Measurements from ENCODE around the gene B3GNT9.
"Not testable (repeated sequence)": the region's sequence is repeated elsewhere in the genome, so short reads cannot be mapped to it uniquely, and the experiment has no call there.

The B3GNT9 gene

DNA sequence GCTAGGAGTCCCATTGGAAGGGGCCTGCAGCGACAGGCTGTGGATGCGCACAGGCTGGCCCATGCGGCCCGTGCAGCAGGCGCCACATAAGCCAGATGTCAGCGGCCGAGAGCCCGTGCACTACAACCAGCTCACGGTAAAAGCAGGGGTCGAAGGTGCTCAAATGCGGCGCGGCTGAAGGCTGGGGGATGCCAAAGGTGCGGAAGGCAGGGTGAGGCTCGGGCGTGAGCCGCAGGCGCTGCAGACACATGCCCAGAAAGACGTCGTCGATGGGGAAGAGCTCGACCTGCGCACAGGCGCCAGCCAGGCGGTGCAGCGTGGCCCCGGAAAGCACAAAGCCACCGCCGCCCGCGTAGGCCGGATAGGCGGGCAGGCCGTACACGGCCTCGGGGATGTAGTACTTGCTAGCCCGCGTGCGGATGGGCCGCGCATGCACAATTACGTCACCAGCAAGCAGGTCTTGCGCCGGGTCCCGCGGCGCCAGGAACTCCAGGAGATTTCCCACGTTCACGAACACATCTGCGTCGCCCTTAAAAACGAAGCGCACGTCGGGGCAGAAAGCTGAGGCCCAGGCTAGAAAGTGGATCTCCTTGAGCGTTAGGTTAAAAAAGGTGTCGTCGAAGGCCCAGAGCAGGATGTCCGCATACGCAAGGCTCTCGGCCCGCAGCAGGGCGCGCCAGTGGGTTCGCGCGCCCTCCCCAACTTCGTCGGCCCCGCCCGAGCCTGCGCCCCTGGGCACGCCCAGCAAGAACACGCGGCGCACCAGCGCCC lies 1.3 kb downstream of the B3GNT9 start:
- no peak for DNase-seq

DNA sequence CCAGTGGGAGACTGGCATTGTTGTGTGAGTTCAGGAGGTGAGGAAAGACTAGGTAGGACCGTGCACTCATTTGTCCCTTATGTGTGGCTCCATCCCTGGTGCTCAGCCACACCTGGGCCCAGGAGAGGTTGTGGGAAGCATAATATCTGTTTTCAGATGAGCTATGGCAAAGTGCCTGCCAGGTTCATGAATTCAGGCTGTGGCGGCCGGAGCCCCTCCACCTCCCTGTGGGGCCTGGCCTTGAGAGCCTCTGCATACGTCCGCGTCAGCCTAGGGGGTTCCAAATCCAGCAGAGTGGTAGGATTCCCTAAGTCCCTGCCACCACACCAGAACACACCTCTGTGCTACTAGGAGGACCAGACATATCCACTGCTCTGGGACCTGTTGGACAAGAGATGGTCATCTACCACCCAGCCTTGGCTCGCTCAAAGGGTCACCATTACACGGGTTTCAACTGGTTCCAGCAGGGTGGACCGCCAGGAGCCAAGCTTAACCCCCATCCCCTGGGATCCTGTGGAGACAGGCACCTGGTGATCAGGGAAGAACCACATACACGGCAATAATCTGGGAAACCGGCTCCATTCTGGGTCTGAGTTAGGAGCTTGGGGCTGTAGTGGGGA lies 2.0 kb downstream of the B3GNT9 start:
- DNase-seq = no peak

DNA sequence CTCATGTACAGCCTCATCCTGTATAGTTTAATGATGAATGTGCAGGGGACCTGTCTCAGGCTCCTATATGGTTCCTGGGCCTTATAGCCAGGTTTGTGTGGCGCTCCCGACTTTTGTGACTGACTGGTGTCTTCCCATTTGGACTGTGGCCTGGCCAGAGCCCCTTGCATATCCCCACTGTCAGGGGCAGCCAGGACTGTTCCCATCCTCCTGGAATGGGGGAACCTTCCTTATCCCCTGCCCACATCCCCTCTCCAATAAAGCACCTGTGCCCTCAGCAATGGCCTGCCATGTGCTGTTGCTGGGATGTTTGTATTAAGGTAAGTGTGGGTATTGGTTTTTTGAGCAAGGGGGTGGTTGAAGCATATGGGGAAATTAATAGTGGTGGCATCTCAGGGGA lies 2.6 kb downstream of the B3GNT9 start:
- DNase-seq = no peak

DNA sequence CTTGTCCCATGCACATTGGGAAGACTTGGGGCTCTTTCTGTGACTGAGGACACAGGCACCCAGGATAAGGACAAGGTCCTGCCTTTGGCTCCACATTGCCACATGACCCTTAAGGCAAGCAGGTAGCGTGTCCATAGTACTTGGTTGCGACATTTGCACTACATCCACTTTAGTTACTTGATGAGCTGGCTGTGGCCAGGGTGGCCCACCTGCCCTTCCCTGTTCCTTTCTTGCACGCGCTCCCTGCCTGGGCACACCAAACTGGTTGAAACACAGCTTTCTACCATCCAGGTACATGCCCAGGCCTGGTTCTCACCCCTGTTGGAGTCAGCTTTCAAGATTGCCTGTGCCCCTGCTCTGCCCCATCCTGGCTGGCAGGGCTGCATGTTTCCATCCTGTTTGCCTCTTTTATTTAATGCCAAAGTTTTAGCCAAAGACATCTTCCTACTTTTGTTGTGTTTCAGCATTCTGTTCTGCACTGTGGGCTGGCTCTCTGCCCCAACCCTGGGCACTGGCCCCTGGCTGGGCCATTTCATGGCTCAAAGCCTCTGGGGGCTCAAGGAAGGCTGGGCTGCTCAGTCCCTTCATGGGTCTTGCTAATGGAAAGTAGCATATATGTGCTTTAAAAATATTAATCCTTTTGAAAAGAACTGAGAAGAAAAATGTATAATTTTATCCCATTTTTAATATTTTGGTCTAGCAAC lies 3.2 kb downstream of the B3GNT9 start:
- DNase-seq = no peak

DNA sequence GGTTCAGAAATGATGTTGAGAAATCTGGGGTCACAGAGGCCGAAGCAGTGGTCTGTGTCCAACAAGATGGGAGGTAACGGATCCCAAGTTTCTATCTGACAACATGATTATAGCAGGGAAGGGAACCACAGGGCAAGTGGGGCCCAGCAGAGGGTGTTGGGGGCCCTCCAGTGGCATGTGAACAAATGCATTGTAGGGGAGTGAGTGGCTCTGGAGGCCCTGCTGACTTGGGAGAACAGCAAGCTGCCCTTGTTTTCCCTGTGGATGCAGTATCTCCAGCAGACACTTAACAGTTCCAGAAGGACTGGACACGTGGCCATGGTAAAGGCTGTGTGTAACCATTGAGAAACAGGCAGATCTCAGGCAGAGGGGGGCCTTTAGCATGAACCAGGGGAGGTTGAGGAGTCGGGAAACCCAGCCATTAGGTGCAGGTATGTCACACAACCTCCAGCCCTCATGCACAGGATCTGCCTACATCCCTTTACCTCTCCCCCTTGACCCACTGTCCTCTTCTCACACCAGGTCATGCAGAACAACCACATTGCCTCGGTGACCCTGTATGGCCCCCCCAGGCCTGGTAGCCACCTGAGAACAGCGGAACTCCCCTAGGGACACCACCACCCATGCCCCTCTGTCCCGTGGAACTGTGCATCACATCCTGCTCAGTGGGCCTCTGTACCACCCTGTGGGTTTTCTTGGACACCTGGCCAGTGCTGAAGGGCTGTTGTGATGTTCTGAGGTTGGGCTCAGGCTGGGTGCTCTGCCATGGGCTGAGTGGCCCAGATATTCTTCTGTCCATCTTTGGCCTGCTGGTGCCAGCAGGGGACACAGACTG lies 4.1 kb downstream of the B3GNT9 start:
- no peak for DNase-seq

DNA sequence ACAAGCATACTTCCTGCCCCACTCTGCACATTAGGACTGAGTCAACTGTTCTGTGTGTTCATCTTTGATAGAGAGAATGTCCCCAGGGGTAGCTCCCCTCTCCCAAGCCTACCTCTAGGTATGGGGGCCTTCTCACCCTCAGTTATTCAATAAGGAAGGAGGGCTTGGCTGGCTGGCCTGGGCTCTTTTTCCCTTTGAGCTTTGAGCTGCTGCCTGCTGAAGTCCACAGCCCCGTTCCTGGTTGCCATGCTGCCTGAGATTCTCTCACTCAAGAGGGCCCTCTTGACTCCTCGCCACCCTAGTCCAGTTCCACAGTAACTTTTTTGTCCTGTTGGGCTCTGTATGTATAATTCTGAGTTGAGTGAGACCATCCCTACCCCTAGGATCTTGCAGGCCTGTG lies 5.1 kb downstream of the B3GNT9 start:
- DNase-seq = no peak

DNA sequence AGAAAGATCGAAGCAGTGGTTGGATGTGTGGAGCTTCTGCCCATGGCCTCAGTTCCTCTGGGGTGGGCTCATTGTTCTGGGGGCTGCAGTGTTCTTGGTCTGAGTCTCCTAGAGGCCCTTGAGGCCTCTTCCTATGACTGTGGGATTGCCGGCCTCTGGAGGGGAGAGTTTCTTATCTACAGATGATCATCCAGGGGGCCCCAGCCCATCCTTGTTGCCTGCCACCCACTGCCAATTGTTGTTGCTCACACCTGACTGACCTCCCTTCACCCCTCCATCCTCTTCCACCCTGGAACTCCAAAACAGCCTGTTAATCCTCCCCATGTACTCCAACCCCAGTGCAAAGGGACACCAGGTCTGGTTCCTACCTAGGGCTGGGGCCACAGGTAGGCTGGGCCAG lies 5.9 kb downstream of the B3GNT9 start:
- no peak for DNase-seq

DNA sequence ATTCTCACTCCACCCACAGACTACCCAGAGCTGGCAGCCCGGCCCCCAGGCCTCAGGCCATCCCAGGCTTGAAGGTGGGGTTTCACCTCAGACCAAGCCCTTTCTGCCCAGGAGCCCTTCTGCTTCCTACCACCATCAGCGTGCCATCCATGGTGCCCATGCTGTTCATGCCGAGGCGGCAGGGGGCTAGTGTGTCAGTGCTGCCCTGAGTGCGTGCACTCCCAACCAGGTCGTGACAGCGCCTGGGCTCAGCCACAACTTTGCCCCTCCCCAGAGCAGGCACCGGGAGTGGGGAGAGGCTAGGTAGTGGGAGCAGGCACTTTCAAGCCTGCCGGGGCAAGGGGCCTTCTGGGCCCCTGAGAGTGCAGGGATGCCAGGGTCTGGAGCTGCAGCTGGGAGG lies 8.5 kb downstream of the B3GNT9 start:
- no peak for DNase-seq

DNA sequence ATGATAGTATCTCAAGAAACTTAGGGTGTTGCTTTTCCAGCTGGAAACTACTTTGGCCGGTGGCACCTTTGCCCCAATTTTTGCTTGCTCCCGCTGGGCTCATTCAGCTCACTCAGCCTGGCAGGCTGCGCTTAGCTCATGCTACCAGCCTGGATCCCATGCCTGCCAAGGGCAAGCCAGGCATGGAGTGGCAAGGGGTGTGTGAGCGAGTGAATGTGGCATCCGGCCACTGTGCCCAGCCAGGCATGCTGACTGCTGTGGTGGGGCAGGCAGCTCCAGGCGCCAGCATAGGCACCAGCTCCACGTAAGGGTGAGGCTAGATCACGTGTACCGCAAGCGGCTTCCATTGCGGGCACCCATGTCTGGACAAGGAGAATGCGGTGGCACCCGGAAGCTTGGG lies 9.4 kb downstream of the B3GNT9 start:
- DNase-seq = no peak

DNA sequence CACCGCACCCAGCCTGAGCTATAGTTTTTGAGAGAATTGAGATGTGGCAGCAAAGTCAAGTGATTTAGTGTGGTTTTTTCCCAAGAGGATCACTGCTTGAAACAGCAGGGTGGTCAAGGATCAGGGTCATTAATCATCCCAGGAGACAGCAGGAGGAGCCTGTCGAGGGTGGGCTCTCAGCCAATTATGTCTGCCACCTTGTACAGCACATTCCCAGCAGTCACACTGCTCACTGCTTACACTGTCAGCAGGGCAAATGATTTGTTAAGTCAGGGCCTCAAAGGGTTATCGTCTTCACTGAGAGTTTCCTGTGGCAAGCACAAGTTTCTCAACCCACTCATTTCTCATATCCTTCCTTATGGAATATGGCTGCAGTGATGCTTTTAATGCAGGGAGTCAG lies 13.2 kb downstream of the B3GNT9 start:
- DNase-seq = no peak

DNA sequence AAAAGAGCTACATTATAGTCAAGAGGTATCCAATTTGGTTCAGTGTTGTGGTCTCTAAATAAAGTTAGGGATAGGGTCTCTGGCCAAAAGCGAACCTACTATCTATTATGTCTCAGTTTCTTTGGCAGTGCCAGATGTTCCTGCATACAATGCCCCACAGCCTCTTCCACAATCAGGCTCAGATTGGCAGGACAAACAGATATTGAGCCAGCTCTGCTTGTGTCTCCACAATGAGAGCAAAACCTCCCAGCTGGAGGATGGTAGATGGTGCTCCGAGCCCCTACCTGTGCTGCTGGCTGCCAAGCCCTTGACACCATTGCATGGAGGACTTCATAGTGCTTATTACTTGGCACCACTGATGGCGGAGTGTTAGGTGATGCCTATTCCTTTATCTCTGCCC lies 21.4 kb downstream of the B3GNT9 start:
- DNase-seq = no peak

DNA sequence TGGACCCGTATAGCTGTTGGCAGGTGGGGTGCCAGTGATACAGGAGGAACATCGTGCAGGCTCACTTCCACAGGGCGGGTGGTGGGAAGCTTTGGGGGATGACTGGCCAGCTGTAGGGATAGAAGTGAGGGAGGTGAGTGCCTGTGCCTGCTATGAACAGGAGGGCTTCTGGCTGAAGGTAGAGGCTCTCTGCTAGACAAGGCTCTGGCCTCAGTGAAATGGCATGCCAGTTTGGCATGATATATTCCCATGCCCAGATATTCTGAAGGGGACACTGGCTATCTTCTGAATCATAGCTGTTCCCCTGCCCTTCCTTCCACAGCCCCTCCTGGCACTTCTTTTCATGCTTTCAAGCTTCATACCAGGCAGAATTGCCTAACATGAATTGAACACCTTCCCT lies 21.9 kb downstream of the B3GNT9 start:
- DNase-seq = no peak

DNA sequence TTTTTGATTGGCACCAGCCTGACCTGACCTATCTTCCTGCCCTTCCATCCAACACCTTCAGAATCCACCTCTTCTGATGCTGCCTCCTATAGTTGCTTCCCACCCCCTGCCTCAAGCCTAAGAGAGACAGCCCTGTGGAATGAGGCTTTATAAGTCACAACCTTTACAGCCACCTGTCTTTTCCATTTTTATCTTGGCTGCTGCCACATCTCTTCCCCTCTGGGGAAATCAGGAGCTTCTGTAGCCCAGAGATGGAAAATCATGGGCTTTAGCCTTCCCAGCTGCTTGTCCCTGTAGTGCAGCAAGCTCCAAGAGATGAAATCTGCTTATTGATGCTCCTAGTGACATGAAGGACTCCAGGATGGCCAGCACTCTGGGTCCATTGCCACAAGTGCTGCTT lies 22.4 kb downstream of the B3GNT9 start:
- no peak for DNase-seq

DNA sequence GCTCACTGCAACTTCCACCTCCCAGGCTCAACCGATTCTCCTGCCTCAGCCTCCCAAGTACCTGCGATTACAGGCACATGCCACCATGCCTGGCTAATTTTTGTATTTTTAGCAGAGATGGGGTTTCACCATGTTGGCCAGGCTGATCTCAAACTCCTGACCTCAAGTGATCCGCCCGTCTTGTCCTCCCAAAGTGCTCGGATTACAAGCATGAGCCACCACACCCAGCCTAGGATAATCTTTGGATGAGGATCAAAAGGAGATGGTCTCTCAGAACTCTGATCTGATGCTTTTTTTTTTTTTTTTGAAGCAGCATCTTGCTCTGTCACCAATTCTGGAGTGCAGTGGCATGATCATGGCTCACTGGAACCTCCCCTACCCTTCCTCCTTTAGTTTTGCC lies 28.0 kb downstream of the B3GNT9 start:
- not testable (repeated sequence) for DNase-seq

DNA sequence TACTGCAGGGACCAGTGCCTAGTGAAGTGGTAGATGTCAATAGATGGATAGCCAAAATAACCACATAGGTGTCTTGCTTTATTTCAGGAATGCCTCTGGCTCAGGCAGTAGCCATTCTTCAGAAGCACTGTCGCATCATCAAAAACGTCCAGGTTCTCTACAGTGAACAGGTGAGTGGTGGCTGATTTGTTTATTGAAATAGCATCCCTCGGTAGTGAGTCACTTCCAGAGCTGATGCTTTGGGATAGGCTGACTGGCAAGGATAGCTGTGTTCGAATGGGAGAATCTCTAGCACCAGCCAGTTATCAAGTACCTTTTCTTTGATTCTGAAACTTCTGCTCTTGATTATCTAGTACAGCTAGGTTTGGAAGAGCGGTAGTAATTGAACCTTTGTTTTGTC lies 30.8 kb downstream of the B3GNT9 start:
- DNase-seq = no peak

DNA sequence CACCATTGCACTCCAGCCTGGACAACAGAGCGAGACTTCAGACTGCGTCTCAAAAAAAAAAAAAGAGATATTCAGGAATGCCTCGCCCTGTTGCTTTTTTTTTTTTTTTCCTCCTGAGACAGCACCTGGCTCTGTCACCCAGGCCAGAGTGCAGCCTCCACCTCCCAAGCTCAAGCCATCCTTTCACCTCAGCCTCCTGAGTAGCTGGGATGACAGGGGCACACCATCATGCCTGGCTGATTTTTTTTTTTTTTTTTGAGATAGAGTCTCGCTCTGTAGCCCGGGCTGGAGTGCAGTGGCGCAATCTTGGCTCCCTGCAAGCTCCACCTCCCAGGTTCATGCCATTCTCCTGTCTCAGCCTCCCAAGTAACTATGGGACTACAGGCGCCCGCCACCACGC lies 33.1 kb downstream of the B3GNT9 start:
- no peak for DNase-seq

DNA sequence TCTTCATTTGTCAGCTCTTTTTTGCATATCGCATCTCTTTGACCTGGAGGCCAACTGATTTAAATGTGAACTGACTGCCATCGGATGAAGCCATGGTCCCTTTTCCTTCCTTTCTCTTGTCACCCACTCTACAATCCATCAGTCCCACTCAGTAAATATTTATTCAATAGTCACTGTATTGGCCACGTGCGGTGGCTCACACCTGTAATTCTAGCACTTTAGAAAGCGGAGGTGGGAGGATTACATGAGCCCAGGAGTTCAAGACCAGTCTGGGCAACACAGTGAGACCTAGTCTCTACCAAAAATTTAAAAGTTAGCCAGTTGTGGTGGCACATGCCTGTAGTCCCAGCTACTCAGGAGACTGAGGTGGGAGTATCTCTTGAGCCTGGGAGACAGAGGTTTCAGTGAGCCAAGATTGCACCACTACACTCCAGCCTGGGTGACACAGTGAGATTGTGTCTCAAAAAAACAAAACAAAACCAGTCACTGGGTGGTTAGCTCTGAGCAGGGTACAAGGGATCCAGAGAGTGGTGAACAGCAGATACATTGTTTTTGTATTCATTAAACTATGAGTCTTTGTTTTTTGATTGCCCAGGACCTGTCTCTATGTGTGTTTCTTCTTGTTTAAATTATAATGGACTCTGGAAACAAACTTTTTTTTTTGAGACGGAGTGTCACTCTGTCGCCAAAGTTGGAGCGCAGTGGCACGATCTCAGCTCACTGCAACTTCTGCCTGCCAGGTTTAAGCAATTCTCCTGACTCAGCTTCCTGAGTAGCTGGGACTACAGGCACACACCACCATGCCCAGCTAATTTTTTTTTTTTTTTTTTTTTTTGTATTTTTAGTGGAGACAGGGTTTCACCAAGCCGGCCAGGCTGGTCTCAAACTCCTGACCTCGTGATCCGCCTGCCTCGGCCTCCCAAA lies 34.1 kb downstream of the B3GNT9 start:
- no peak for DNase-seq

DNA sequence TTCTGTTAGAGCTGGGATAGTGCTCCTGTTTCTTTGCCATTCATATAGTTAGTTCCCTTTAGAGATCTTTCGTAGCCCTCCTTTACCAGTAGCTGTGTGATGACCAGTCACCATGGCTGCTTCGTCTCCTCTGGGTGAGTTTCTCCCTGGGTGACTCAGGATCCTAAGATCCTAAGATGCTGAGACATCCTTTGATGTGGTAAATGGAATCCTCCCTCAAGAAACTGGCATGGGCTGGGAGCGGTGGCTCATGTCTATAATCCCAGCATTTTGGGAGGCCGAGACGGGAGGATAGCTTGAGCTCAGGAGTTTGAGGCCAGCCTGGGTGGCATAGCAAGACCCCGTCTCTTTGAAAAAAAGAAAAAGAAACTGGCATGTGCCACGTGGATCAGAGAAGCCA lies 35.2 kb downstream of the B3GNT9 start:
- no peak for DNase-seq

DNA sequence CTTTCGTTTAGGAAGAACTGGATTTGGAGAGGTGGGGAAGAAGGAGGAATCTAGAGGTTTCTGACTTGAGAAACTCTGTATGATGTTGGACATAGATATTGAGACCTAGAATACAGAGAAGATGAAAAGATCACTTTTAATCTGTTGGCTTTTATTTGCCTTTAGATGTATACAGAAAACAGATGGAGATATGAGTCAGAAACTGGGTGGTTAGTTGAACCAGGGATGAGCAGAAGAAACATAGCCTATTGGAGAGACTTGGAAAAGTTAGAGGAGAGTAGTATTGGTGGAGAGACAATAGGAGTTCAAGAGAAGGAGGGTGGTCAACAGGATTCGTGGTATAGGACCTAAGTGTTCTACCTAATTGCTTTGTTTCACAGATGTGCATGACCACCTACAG lies 36.0 kb downstream of the B3GNT9 start:
- no peak for DNase-seq

DNA sequence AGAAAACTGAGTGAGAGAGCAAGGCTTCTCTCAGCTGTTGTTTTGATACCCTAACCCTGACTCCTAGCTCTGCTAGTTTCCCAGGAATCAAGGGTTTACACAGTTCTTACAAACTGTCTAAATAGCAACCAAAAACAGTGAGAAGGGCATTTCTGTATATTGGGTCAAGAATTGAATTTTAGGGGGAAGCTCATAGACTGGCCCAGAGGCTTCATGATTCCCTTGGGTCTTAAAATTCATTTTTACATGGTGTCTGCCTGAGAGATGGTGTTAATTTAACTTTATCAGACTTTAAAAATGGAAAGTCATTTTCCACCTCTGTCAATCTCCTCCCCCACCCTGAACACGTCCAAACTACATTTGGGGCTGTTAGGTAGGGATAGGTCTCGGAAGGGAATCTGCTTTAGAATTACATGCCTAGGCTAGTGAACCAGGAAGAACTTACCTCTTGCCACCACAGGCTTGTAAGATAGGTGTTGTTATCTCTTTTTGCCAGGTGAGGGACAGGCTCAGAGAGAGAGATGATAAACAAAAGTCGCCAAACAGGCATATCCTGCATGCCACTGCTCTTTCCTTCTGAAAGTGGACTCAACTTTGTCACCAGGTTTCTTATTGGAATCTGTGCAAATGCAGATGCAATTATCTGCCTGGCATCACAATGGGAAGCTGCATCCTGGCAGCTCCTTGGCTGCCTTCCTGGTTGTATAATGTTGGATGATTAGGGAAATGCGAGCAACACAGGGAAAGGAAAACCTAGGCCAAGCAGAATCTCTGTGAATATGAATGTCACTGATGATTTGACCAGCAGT lies 38.0 kb downstream of the B3GNT9 start:
- DNase-seq = no peak

DNA sequence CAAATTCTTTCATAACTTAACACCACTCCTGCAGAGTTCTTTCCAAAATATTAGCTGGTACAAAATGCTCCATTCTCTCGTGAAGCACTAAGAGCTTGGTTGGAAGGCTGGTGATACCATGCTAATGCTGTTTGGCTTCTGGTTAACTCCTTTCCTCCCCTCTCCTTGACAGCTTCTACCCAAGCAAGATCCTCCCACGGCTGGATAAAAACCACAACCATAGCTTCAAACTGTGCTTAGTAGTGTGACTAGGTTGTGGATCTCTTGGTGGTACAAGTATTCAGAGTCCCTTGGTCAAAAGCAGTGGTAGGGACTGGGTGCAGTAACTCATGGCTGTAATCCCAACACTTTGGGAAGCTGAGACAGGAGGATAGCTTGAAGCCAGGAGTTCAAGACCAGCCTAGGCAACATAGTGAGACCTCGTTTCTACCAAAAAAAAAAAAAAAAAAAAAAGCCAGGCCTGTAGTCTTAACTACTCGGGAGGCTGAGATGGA lies 38.8 kb downstream of the B3GNT9 start:
- no peak for DNase-seq

Measured in activated CD8-positive, alpha-beta memory T cell treated with anti-CD3 and anti-CD28 coated beads, Interleukin-2, amount 50 U/mL, for 4 hours (primary cell).